IPS DF 6.9 (cell line): ENCODE measurements around the gene HOXB6.

Experiments used
- DNase-seq: peaks from one replicate; pipeline ENCODE4 v3.0.0-alpha.2; 2013; ENCODE audit warnings: low read depth, low spot score
- H3K27ac ChIP-seq: one replicate; pipeline ENCODE4 v1.5.1; 2013; ENCODE audit warnings: low read length, control low read depth
- H3K27me3 ChIP-seq: 2 replicates; pipeline ENCODE4 v1.6.1; 2013; ENCODE audit warnings: mild to moderate bottlenecking, low read length; ENCODE audit not compliant: control insufficient read depth, insufficient read depth
- H3K36me3 ChIP-seq: 2 replicates; pipeline ENCODE4 v1.6.1; 2013; ENCODE audit warnings: low read length; ENCODE audit not compliant: control insufficient read depth, insufficient read depth
- H3K4me1 ChIP-seq: 2 replicates; pipeline ENCODE4 v1.6.1; 2013; ENCODE audit warnings: low read length; ENCODE audit not compliant: control insufficient read depth, insufficient read depth
- H3K4me3 ChIP-seq: 2 replicates; pipeline ENCODE4 v1.5.1; 2013; ENCODE audit warnings: mild to moderate bottlenecking, low read length
- H3K9me3 ChIP-seq: 2 replicates; pipeline ENCODE4 v1.6.1; 2013; ENCODE audit warnings: low read length, inconsistent platforms; ENCODE audit not compliant: control insufficient read depth, insufficient read depth
- WGBS: extraction: QIAGEN DNeasy Blood & Tissue Kit; methylation state at CpG from one replicate; pipeline ENCODE4 v1.1.7; 2013; ENCODE audit warnings: mixed read lengths, missing lambda C conversion rate; ENCODE audit not compliant: insufficient read length, insufficient coverage; 5-methylcytosine and 5-hydroxymethylcytosine counted together

The HOXB6 gene

DNA sequence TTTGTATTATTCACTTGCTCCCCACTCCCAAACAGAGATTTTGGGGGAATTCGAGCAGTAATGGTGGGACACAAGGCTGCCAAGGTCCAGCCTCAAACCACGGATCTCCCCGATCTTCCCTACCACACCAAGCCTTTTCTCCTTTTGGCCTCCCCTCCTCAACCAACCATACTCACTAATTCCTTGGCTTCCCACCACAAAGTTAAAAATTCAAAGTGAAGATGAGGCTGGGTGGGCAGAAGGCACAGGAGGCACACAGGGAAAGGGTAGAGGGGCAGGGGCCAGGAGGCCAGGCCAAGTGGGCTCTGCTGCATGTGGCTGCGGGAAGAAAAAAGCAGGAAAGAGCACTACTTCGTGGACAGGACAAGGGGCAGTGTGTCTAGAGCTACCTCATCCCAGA lies 41.9 kb downstream of the HOXB6 start:
- peaks cover 3% of the 10 kb centered on the region; the same call in 1 of the 2 replicates for H3K4me1 ChIP-seq
- no peak overlapping the region for H3K4me3 ChIP-seq
- no peaks in the 10 kb centered on the region for H3K36me3 ChIP-seq
- WGBS, result no CpG with 5 or more reads among the region's 5 CpGs
- no peak for DNase-seq
- no peak overlapping the region for H3K27ac ChIP-seq
- peaks cover 97% of the 10 kb centered on the region for H3K27me3 ChIP-seq
- H3K9me3 ChIP-seq, result no peaks in the 10 kb centered on the region; the same call in 1 of the 2 replicates

DNA sequence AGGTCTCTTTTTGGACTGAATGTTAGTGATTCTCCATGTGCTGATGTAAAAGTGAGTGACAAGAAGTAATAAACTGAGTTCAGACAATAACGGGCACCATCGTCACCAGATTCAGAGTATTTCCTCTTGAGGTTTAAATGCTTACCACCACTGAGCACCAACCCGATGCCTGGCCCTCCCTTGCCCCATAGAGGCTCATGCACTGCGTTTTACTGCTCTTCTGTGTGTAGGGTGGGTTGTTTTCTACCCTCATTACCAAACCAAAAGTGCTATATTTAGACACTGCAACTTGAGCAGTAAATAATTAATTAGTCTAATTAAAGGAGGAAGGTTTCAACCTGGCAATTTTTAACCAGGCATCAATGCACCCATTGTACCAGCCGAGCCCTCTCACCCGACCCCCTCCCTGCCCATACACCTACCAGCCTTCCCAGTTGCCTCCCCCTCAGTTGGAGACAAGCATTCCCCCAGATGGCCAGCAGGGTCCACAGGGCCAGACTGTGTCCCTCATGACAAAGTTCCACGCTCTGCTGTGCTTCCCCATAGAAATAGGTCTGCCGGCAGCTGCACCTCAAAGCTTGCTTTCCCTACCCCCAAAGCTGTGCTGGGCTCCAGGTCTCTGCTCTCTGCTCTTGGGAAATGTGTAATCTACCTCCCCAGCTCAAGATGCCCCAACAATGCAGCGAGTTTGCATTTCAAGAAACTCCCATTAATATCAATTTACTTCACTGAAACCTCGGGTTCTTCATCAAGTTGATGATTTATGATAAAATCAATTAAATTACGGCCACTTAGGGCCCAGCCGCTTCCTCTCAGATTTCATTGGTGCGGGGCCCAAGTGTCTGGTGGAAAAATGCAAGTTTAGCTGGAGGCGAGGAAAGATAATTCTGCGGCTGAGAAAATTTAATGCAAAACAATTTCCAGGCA lies 42.6 kb downstream of the HOXB6 start:
- DNase-seq, result no peak
- peaks cover 97% of the 10 kb centered on the region for H3K27me3 ChIP-seq
- no CpG with 5 or more reads among the region's 15 CpGs for WGBS
- no peak overlapping the region for H3K27ac ChIP-seq
- no peaks in the 10 kb centered on the region; the same call in 1 of the 2 replicates for H3K4me1 ChIP-seq
- H3K9me3 ChIP-seq, result no peaks in the 10 kb centered on the region; the same call in 1 of the 2 replicates
- no peaks in the 10 kb centered on the region for H3K36me3 ChIP-seq
- no peak overlapping the region for H3K4me3 ChIP-seq

DNA sequence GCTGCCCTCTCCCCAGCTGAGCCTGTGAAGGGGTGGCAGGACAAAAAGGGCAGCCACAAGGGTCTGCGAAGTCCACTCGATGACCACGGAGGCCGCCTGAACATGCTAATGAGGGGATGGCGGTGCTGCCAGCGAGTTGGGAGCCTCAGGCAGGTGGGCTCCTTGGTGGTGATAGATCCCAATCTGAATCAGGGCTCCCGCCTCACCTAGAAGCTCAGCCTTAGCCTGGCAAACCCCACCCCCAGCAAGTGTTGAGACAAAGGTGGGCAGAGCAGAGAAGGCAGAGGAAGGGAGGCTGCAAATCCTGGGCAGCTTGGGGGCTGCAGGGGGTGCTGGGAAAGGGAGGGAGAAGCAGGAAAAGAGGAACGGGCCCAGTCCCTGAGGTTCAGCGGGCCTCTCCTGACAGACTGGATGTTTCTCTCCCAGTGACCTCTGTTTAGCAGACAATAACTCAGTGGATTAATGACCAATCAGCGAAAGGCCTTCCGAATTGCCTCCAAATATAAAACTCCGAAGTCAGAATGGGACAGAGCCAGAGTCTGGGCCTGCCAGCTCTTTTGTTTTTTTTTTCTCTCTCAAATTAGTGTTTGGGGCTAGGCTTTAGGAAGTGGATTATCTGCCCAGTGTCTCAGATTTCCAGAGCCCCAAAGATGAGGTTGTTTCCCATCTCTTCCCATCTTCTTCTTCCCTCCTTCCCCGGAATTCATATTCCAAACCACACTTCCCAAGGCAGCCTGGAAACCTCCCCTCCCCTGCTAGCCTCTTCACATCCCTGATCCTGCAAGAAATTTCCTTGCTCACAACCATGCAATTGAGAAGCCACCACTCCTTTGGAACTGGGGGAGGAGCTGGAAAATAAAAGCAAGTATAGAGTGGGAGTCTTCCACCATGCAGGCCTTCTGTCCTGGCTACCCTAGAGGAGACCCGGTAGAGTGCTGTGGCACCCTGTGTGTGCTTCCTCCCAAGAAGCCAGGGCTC lies 44.7 kb downstream of the HOXB6 start:
- Histone ChIP-seq H3K27me3 (peaks cover 95% of the 10 kb centered on the region), H3K9me3 (no peaks in the 10 kb centered on the region), H3K4me1 (no peaks in the 10 kb centered on the region; the same call in 1 of the 2 replicates), H3K27ac (no peak overlapping the region), H3K36me3 (no peaks in the 10 kb centered on the region), H3K4me3 (no peak overlapping the region)
- DNase-seq, result no peak
- no CpG with 5 or more reads among the region's 14 CpGs for WGBS

- Histone ChIP-seq H3K27ac (no peak overlapping the region), H3K4me3 (no peak overlapping the region), H3K9me3 (no peaks in the 10 kb centered on the region), H3K4me1 (peaks cover 1% of the 10 kb centered on the region; the same call in 1 of the 2 replicates), H3K27me3 (peaks cover 95% of the 10 kb centered on the region), H3K36me3 (no peaks in the 10 kb centered on the region)
- no peak for DNase-seq
- WGBS, result no CpG with 5 or more reads among the region's 16 CpGs
These were observed 45.5 kb downstream of the HOXB6 start for GRCh38 chr17:48559122-48559839.

- peaks cover 98% of the 10 kb centered on the region for H3K27me3 ChIP-seq
These were observed 46.0 kb downstream of the HOXB6 start for GRCh38 chr17:48558831-48559121.

GRCh38 chr17:48558057-48558830 lies 46.5 kb downstream of the HOXB6 start:
- Histone ChIP-seq H3K27ac (no peak overlapping the region), H3K9me3 (no peaks in the 10 kb centered on the region), H3K4me3 (no peak overlapping the region), H3K36me3 (no peaks in the 10 kb centered on the region), H3K27me3 (peaks cover 97% of the 10 kb centered on the region), H3K4me1 (peaks cover 1% of the 10 kb centered on the region; the same call in 1 of the 2 replicates)
- WGBS, result no CpG with 5 or more reads among the region's 13 CpGs
- DNase-seq, result no peak

More at GRCh38 chr17:48558831-48559121, 46.0 kb downstream of the HOXB6 start:
- peaks cover 1% of the 10 kb centered on the region; the same call in 1 of the 2 replicates for H3K4me1 ChIP-seq
- no peaks in the 10 kb centered on the region for H3K36me3 ChIP-seq
- no CpG with 5 or more reads among the region's 2 CpGs for WGBS
- H3K9me3 ChIP-seq, result no peaks in the 10 kb centered on the region
- no peak for DNase-seq
- no peak overlapping the region for H3K4me3 ChIP-seq
- H3K27ac ChIP-seq, result no peak overlapping the region

- Histone ChIP-seq H3K4me3 (no peak overlapping the region), H3K27ac (no peak overlapping the region), H3K36me3 (no peaks in the 10 kb centered on the region), H3K4me1 (peaks cover 3% of the 10 kb centered on the region; the same call in 1 of the 2 replicates), H3K9me3 (no peaks in the 10 kb centered on the region), H3K27me3 (peaks cover 96% of the 10 kb centered on the region)
- WGBS, result no CpG with 5 or more reads among the region's 7 CpGs
- no peak for DNase-seq
These were observed 48.0 kb downstream of the HOXB6 start for GRCh38 chr17:48556576-48557401.

DNA sequence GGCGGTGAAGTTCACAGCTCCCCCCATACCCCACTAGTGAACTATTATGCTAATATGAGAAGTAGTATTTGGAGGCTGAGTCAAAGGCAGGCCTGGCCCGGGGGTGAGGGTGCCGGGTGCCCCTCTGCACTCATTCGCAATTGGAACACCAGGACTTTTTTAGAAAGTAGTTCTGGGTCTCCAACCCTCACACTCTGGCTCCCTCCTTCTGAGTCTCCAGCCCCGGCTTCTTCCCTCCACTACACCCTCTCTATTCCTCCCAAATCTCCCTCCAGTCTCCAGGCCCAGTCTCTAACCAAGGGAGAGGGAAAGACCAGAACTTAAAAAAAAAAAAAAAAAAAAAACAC lies 48.6 kb downstream of the HOXB6 start:
- no peaks in the 10 kb centered on the region for H3K9me3 ChIP-seq
- no CpG with 5 or more reads among the region's 5 CpGs for WGBS
- H3K4me1 ChIP-seq, result peaks cover 3% of the 10 kb centered on the region; the same call in 1 of the 2 replicates
- DNase-seq, result no peak
- no peak overlapping the region for H3K27ac ChIP-seq
- no peak overlapping the region for H3K4me3 ChIP-seq
- peaks cover 96% of the 10 kb centered on the region for H3K27me3 ChIP-seq
- no peaks in the 10 kb centered on the region for H3K36me3 ChIP-seq
